ENCODE results near the gene ACOXL. TPM values are rescaled to one million over a fixed set of nuclear protein-coding genes. Genes with fewer than 3 reads are reported as not detected.

Gene ACOXL
- total RNA-seq, 5 donors from 2014 or later (not counting 1 experiment from before 2014, with no cell fraction given) = 0.10 TPM; not detected in 4

DNA sequence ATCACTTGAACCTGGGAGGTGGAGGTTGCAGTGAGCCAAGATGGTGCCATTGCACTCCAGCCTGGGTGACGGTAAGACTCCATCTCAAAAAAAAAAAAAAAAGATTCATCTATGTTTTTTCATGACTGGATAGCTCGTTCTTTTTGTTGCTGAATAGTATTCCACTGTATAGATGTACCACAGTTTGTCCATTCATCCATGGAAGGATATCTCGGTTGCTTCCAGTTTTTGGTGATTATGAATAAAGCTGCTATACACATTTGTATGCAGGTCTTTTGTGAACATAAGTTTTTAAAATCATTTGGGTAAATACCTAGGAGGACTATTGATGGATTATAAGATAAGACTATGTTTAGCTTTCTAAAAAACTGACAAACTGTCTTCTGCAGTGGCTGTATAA lies 90.8 kb downstream of the ACOXL start:
- peaks cover 20 to 33% (median 24%) of the 10 kb centered on the region in 3 donors for H3K4me1 Mint-ChIP-seq
- H3K27me3 ChIP-seq (replicated peaks in 1 of 2; ENCODE audit: control insufficient read depth in 2 of 2, extremely low read depth in 1 of 2, insufficient read depth in 2 of 2, low read length in 1 of 2) = no peaks in the 10 kb centered on the region
- peaks cover 2% of the 10 kb centered on the region for H3K36me3 Mint-ChIP-seq
- no peak for DNase-seq
- H3K4me3 Mint-ChIP-seq = no peak overlapping the region
- no peaks in the 10 kb centered on the region for H3K36me3 ChIP-seq (ENCODE audit: control insufficient read depth in 2 of 2, extremely low read depth in 1 of 2, insufficient read depth in 1 of 2, low read length in 1 of 2)
- ATAC-seq (replicated peaks in 1 of 4) = no peak
- POLR2A ChIA-PET = interaction anchor here in 1 of 2 donors (0.6 kb wide), 1 partner anchor 24 kb away, joined by 3 read pairs; no protein-coding TSS in a partner anchor
- H3K4me3 ChIP-seq (ENCODE audit: control insufficient read depth in 1 of 2, extremely low read depth in 1 of 2, low read length in 1 of 2) = no peak overlapping the region
- CTCF ChIA-PET = interaction anchor here in 1 of 2 donors (0.6 to 1.1 kb wide), 2 partner anchors 11 to 272 kb away, joined by 3 to 5 read pairs; no protein-coding TSS in a partner anchor
- WGBS (ENCODE audit: insufficient coverage) = no CpG with 5 or more reads among the region's 3 CpGs
- no peak overlapping the region for H3K27ac Mint-ChIP-seq
- H3K27ac ChIP-seq (ENCODE audit: low read length) = no peak overlapping the region
- peaks cover 3% of the 10 kb centered on the region for H3K9me3 ChIP-seq
- H3K27me3 Mint-ChIP-seq = peaks cover 0 to 11% of the 10 kb centered on the region in 2 donors
- peaks cover 0 to 19% (median 16%) of the 10 kb centered on the region in 3 donors for H3K9me3 Mint-ChIP-seq
- H3K4me1 ChIP-seq (ENCODE audit: control insufficient read depth in 1 of 2, extremely low read depth in 1 of 2, insufficient read depth in 2 of 2, low read length in 2 of 2) = peaks cover 2 to 15% of the 10 kb centered on the region in 2 experiments

DNA sequence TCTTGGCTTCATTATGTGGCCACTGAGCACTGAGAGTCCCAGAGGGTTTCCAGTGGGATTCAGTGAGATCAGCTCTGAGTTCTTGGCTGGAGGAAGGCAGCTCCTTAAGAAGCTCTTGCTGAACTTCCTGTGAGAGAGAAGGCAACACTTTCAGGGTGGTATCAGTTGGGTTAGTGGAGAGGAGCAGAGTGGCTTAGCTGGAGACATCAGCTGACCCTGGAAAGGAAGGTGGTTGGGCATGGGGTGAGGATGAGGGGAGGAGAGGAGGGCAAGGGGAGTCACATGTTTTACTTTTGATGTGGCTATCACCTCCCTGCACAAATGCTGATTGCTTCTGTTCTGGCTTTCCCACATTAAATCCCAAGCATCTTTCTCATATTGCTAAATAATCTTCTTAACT lies 95.1 kb downstream of the ACOXL start:
- Histone ChIP-seq H3K27ac (ENCODE audit: low read length) (no peak overlapping the region), H3K36me3 (ENCODE audit: control insufficient read depth in 2 of 2, extremely low read depth in 1 of 2, insufficient read depth in 1 of 2, low read length in 1 of 2) (no peaks in the 10 kb centered on the region), H3K9me3 (peaks cover 3% of the 10 kb centered on the region), H3K27me3 (replicated peaks in 1 of 2; ENCODE audit: control insufficient read depth in 2 of 2, extremely low read depth in 1 of 2, insufficient read depth in 2 of 2, low read length in 1 of 2) (no peaks in the 10 kb centered on the region), H3K4me3 (ENCODE audit: control insufficient read depth in 1 of 2, extremely low read depth in 1 of 2, low read length in 1 of 2) (no peak overlapping the region), H3K4me1 (ENCODE audit: control insufficient read depth in 1 of 2, extremely low read depth in 1 of 2, insufficient read depth in 2 of 2, low read length in 2 of 2) (peaks cover 2 to 15% of the 10 kb centered on the region in 2 experiments)
- Mint-ChIP-seq H3K27me3 (peaks cover 5 to 7% of the 10 kb centered on the region in 2 donors), H3K9me3 (peaks cover 0 to 19% (median 16%) of the 10 kb centered on the region in 3 donors), H3K4me3 (peak overlapping the region in 2 of 3 donors; percentile 2 to 15), H3K27ac (peak overlapping the region in 1 of 2 donors; percentile 71), H3K36me3 (peaks cover 2% of the 10 kb centered on the region), H3K4me1 (peaks cover 12 to 23% (median 17%) of the 10 kb centered on the region in 3 donors)
- ChIA-PET CTCF (interaction anchor here in 1 of 2 donors (1.4 kb wide), 1 partner anchor 14 kb away, joined by 3 read pairs; no protein-coding TSS in a partner anchor), POLR2A (no interaction called here)
- ATAC-seq (replicated peaks in 1 of 4) = peak in 2 of 4 experiments; percentile 53 to 79
- DNase-seq = peak in 1 of 35 experiments; percentile 38

DNA sequence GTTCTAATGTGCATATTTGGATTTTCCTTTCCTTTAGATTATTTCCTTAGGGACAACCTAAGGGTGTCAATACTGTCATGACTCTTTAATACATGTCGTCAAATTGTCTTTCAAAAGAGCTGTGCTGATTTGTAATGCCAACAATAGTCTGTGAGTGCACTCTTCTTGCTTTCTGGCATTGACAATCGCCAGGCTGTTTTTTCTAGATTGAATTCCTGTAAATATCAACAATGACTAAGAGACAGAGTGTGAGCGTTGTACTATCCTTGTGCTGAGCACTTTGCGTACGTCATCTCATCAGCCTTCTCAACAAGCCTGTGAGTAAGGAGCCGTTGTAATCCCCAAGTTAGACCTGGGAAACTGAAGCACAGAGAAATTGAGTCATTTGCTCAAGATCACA lies 96.0 kb downstream of the ACOXL start:
- Mint-ChIP-seq H3K27ac (no peak overlapping the region), H3K27me3 (peaks cover 5 to 8% of the 10 kb centered on the region in 2 donors), H3K36me3 (peaks cover 2% of the 10 kb centered on the region), H3K9me3 (peaks cover 0 to 19% (median 16%) of the 10 kb centered on the region in 3 donors), H3K4me1 (peaks cover 12 to 23% (median 17%) of the 10 kb centered on the region in 3 donors), H3K4me3 (no peak overlapping the region)
- POLR2A ChIA-PET = no interaction called here
- Histone ChIP-seq H3K27ac (ENCODE audit: low read length) (no peak overlapping the region), H3K4me1 (ENCODE audit: control insufficient read depth in 1 of 2, extremely low read depth in 1 of 2, insufficient read depth in 2 of 2, low read length in 2 of 2) (peaks cover 2 to 15% of the 10 kb centered on the region in 2 experiments), H3K27me3 (replicated peaks in 1 of 2; ENCODE audit: control insufficient read depth in 2 of 2, extremely low read depth in 1 of 2, insufficient read depth in 2 of 2, low read length in 1 of 2) (no peaks in the 10 kb centered on the region), H3K4me3 (ENCODE audit: control insufficient read depth in 1 of 2, extremely low read depth in 1 of 2, low read length in 1 of 2) (no peak overlapping the region), H3K36me3 (ENCODE audit: control insufficient read depth in 2 of 2, extremely low read depth in 1 of 2, insufficient read depth in 1 of 2, low read length in 1 of 2) (no peaks in the 10 kb centered on the region), H3K9me3 (peaks cover 3% of the 10 kb centered on the region)
- CTCF ChIA-PET = interaction anchor here in 1 of 2 donors (1.4 kb wide), 1 partner anchor 15 kb away, joined by 3 read pairs; no protein-coding TSS in a partner anchor
- no peak for DNase-seq
- ATAC-seq (replicated peaks in 1 of 4) = no peak
- WGBS (ENCODE audit: insufficient coverage) = 76% methylated on average over 6 of the region's 6 CpGs

DNA sequence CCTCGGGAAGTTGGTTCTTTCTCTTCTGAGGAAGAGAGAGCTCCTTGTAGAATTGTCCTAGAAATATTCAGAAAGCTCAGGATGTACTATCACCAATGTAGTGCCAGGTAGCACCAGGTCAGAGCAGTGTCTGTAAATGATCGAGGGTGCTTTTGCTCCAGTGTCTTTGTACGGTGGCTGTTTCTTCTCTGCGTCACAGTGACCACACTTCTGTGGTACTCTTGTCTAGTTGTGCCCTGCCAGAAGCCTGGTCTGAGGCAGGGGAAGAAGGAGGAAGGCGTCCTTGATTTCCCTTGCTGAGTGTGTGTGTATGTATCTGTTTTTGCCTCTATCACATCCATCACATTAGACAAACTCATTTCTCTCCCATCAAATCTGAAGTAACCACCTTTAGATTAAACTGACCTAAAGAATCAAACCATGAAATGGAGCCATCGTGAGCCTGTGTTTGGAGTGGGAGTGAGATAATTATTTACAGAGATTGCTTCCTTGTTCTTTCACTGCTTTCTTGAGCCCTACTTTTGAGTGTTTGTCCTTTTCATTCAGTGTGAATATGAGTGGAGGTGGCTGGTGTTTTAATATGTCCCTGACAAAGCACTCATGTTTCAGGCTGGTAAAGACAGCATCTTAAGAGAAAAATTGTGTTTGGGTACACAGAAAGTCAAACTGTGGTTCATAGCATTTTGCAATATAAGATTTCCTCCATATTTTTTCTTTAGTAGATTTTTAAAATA lies 97.2 kb downstream of the ACOXL start:
- 84% methylated on average over 2 of the region's 6 CpGs for WGBS (ENCODE audit: insufficient coverage)
- ChIA-PET CTCF (no interaction called here), POLR2A (interaction anchor here in 1 of 2 donors (0.5 kb wide), 1 partner anchor 291 kb away, joined by 4 read pairs; no protein-coding TSS in a partner anchor)
- Mint-ChIP-seq H3K36me3 (no peaks in the 10 kb centered on the region), H3K9me3 (peaks cover 0 to 8% (median 5%) of the 10 kb centered on the region in 3 donors), H3K4me1 (peaks cover 12 to 23% (median 17%) of the 10 kb centered on the region in 3 donors), H3K27ac (no peak overlapping the region), H3K4me3 (no peak overlapping the region), H3K27me3 (peaks cover 8 to 9% of the 10 kb centered on the region in 2 donors)
- no peaks in the 10 kb centered on the region for H3K36me3 ChIP-seq (ENCODE audit: control insufficient read depth in 2 of 2, extremely low read depth in 1 of 2, insufficient read depth in 1 of 2, low read length in 1 of 2)
- H3K27ac ChIP-seq (ENCODE audit: low read length) = no peak overlapping the region
- no peak for DNase-seq
- no peak overlapping the region for H3K4me3 ChIP-seq (ENCODE audit: control insufficient read depth in 1 of 2, extremely low read depth in 1 of 2, low read length in 1 of 2)
- no peak for ATAC-seq (replicated peaks in 1 of 4)
- H3K27me3 ChIP-seq (replicated peaks in 1 of 2; ENCODE audit: control insufficient read depth in 2 of 2, extremely low read depth in 1 of 2, insufficient read depth in 2 of 2, low read length in 1 of 2) = no peaks in the 10 kb centered on the region
- no peaks in the 10 kb centered on the region for H3K9me3 ChIP-seq
- H3K4me1 ChIP-seq (ENCODE audit: control insufficient read depth in 1 of 2, extremely low read depth in 1 of 2, insufficient read depth in 2 of 2, low read length in 2 of 2) = peaks cover 2 to 15% of the 10 kb centered on the region in 2 experiments

DNA sequence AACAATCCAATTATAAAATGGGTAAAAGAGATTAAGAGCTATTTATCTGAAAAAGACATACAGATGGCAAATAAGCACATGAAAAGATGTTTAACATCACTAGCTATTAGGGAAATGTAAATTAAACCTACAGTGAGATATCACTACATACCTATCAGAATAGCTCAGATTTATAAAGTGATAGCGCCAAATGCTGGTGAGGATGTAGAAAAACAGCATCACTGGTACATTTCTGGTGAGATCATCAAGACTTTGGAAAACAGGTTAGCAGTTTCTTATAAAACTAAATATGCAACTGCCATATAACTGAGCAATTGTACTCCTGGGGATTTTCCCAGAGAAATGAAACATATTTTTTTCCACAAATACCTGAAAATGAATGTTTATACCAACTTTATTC lies 100.4 kb downstream of the ACOXL start:
- WGBS (ENCODE audit: insufficient coverage) = no CpG with 5 or more reads among the region's 1 CpG

DNA sequence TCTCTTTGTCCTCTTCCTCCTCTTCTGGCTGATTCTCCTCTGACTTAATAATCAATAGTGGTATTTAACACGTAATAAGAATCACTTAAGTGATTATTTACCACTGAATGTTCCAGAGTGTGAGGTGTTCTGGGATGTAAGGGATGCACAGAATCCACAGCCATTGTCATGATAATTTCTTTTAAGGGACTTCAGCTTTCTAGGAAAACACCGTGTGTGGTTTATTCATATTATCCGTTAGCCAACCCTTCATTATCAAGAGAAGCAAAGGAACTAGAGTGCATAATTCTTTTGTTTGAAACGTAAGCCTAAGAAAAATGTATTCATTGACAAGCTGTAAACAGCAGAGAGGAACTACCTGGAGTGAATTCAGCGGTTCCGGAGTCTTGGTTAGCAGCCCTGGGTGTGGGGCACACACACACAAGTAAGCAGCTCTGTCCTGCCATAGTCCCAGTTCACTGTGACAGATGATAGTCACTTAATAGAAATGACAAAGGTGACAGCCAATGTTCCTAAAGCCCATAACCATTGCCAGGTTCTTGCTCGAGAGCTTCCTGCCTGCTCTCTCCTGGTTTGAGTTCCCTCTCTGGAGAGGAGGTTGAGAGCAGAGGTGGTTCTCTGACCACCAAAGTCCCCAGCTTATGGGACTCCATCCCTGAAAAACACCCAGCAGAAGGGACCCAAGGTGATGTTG lies 101.9 kb downstream of the ACOXL start:
- POLR2A ChIA-PET = no interaction called here
- no peak overlapping the region for H3K27ac Mint-ChIP-seq

More for the DNA sequence above, 100.4 kb downstream of the ACOXL start:
- H3K4me3 ChIP-seq (ENCODE audit: control insufficient read depth in 1 of 2, extremely low read depth in 1 of 2, low read length in 1 of 2) = no peak overlapping the region
- H3K4me3 Mint-ChIP-seq = no peak overlapping the region
- H3K36me3 Mint-ChIP-seq = no peaks in the 10 kb centered on the region
- H3K27ac Mint-ChIP-seq = no peak overlapping the region
- H3K9me3 Mint-ChIP-seq = no peaks in the 10 kb centered on the region
- no peak for ATAC-seq (replicated peaks in 1 of 4)
- no peak overlapping the region for H3K27ac ChIP-seq (ENCODE audit: low read length)
- ChIA-PET CTCF (interaction anchor here (0.5 to 0.8 kb wide), 3 partner anchors 14 to 331 kb away, joined by 4 to 6 read pairs (median 5); no protein-coding TSS in a partner anchor), POLR2A (no interaction called here)
- no peaks in the 10 kb centered on the region for H3K36me3 ChIP-seq (ENCODE audit: control insufficient read depth in 2 of 2, extremely low read depth in 1 of 2, insufficient read depth in 1 of 2, low read length in 1 of 2)
- peaks cover 8 to 9% of the 10 kb centered on the region in 2 donors for H3K27me3 Mint-ChIP-seq
- H3K9me3 ChIP-seq = no peaks in the 10 kb centered on the region
- H3K4me1 ChIP-seq (ENCODE audit: control insufficient read depth in 1 of 2, extremely low read depth in 1 of 2, insufficient read depth in 2 of 2, low read length in 2 of 2) = peaks cover 2 to 4% of the 10 kb centered on the region in 2 experiments
- peaks cover 2 to 12% (median 6%) of the 10 kb centered on the region in 3 donors for H3K4me1 Mint-ChIP-seq
- DNase-seq = no peak
- H3K27me3 ChIP-seq (replicated peaks in 1 of 2; ENCODE audit: control insufficient read depth in 2 of 2, extremely low read depth in 1 of 2, insufficient read depth in 2 of 2, low read length in 1 of 2) = no peaks in the 10 kb centered on the region

More for the DNA sequence above, 101.9 kb downstream of the ACOXL start:
- no peak overlapping the region for H3K4me3 ChIP-seq (ENCODE audit: control insufficient read depth in 1 of 2, extremely low read depth in 1 of 2, low read length in 1 of 2)
- no peaks in the 10 kb centered on the region for H3K27me3 ChIP-seq (replicated peaks in 1 of 2; ENCODE audit: control insufficient read depth in 2 of 2, extremely low read depth in 1 of 2, insufficient read depth in 2 of 2, low read length in 1 of 2)
- CTCF ChIA-PET = no interaction called here
- no peaks in the 10 kb centered on the region for H3K36me3 ChIP-seq (ENCODE audit: control insufficient read depth in 2 of 2, extremely low read depth in 1 of 2, insufficient read depth in 1 of 2, low read length in 1 of 2)
- no peaks in the 10 kb centered on the region for H3K9me3 Mint-ChIP-seq
- H3K4me3 Mint-ChIP-seq = no peak overlapping the region
- WGBS (ENCODE audit: insufficient coverage) = no CpG with 5 or more reads among the region's 7 CpGs
- H3K36me3 Mint-ChIP-seq = no peaks in the 10 kb centered on the region
- H3K4me1 Mint-ChIP-seq = peaks cover 4 to 7% (median 5%) of the 10 kb centered on the region in 3 donors
- no peaks in the 10 kb centered on the region for H3K9me3 ChIP-seq
- no peak overlapping the region for H3K27ac ChIP-seq (ENCODE audit: low read length)
- peaks cover 4 to 10% of the 10 kb centered on the region in 2 donors for H3K27me3 Mint-ChIP-seq
- no peak for DNase-seq
- H3K4me1 ChIP-seq (ENCODE audit: control insufficient read depth in 1 of 2, extremely low read depth in 1 of 2, insufficient read depth in 2 of 2, low read length in 2 of 2) = peaks cover 7 to 8% of the 10 kb centered on the region in 2 experiments
- no peak for ATAC-seq (replicated peaks in 1 of 4)
